HG02642 (cell line): ENCODE data around the gene ZFYVE1.
"Not testable (repeated sequence)": the region's sequence is repeated elsewhere in the genome, so short reads cannot be mapped to it uniquely, and the experiment has no call there.

Source experiments
- ATAC-seq: cut with Tn5 transposase; IDR thresholded peaks from one replicate; pipeline ENCODE4 v1.9.1; 2021; ENCODE audit warnings: mild to moderate bottlenecking; ENCODE audit not compliant: unreplicated experiment, poor library complexity

Gene ZFYVE1

GRCh38 chr14:72961579-72962335 is 65.1 kb downstream of the ZFYVE1 start:
- ATAC-seq = no peak

GRCh38 chr14:72961016-72961415 is 65.9 kb downstream of the ZFYVE1 start:
- not testable (repeated sequence) for ATAC-seq

DNA sequence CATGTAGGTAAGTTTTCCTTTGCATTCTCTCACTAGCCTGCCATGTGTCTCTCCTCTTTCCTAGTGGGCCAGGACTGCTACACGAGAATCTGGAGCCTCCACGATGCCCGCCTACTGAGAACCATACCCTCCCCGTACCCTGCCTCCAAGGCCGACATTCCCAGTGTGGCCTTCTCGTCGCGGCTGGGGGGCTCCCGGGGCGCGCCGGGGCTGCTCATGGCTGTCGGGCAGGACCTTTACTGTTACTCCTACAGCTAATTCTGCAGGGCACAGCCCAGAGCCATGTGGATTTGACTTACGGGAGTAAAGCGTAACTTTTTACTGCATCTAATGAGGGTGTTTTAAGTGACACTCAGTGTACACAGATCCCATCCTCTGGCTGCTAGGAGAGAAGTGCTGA is 68.4 kb downstream of the ZFYVE1 start:
- no peak for ATAC-seq

DNA sequence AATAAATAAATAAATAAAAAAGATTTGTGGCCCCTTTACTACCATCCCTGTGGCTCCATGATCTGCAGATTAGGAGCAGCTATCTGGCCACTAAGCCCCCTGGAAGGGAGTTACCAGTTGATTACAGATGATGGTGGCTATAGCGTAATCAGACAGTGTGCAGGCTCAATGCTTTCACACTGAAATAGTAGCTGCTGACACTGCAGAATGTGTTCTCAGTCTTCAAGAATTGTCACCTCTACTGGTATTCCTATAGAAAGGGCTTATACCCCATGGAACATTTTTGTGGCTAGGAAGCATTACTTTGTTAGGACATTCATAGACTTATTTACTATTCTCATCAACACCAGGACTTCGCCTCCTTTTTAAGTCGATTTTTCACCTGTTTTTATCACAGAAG is 69.7 kb downstream of the ZFYVE1 start:
- ATAC-seq = no peak

DNA sequence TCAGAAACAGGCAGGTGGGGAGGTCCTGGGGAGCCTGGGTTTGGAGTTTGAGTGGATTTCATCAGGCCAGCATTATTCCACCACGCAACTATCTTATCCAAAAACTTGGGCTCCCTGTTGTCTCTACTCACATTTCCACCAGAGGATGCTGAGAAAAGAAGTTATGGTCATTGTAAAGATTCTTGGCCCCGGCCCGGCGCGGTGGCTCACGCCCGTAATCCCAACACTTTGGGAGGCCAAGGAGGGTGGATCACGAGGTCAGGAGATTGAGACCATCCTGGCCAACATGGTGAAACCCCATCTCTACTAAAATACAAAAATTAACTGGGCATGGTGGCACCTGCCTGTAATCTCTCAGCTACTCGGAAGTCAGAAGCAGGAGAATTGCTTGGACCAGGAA is 70.2 kb downstream of the ZFYVE1 start:
- not testable (repeated sequence) for ATAC-seq

DNA sequence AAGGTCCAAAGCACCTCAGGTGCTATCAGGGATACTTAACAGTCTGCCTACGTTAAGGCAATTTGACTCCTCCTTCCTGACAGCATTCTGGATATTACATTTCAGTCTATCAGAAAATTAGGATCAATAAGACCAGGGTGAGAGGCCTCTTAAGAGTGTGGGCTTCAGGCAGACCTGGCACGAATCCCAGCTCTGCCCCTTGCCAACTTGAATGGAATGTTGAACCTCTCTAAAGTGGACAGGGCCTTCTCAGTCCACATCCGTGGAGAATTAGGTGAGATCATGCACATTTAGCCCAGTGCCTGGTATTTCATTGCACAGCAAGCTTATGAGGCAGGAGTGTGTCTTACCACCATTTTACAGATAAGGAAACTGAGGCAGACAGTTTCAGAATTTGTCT is 74.7 kb downstream of the ZFYVE1 start:
- no peak for ATAC-seq

GRCh38 chr14:72948481-72949138 is 78.3 kb downstream of the ZFYVE1 start:
- no peak for ATAC-seq

- ATAC-seq = no peak
Observed at GRCh38 chr14:72947366-72948160, 79.3 kb downstream of the ZFYVE1 start.

DNA sequence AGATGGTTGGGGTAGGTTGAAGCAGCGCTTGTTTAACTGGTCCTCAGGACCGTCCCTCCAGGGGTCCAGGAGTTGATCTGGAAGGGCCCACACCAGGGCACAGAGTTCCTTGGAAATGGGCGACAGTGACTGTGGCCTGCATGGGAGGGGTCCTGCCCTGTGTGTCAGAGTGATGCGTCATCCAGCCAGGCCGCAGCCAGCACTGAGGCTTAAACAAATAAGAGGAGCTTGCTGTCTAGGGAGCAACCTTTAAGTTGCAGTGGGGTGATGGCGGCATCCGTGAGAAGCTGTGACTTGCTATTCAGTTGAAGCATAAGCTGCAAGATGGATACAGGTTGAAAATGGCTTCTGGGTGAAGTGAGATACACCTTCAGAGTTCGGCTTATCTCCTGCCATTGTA is 80.4 kb downstream of the ZFYVE1 start:
- ATAC-seq = no peak

DNA sequence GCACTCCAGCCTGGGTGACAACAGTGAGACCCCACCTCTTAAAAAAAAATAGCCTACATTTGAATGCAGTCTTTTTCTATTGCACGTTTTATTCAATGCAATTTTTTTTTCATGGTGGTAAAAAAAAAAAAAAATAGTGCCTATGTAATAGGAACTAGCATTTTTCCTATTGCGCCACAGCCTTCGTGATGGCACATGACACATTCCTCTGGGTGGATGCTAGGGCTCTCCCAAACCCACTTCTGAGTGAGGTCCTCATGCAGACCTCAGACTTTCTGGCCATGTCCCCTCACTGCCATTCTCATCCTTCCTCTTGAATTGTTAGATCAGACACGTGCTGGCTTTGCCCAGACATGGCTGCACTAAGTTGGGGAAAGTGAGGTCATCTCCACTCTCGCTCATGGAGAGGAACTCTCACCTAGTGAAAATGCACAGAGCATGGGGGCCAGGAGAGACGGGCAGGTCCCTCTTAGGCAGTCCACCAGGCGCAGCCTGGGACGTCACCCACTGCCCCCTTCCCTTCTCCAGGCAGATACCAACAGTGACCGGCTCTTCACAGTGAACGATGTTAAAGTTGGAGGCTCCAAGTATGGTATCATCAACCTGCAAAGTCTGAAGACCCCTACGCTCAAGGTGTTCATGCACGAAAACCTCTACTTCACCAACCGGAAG is 81.4 kb downstream of the ZFYVE1 start:
- no peak for ATAC-seq

DNA sequence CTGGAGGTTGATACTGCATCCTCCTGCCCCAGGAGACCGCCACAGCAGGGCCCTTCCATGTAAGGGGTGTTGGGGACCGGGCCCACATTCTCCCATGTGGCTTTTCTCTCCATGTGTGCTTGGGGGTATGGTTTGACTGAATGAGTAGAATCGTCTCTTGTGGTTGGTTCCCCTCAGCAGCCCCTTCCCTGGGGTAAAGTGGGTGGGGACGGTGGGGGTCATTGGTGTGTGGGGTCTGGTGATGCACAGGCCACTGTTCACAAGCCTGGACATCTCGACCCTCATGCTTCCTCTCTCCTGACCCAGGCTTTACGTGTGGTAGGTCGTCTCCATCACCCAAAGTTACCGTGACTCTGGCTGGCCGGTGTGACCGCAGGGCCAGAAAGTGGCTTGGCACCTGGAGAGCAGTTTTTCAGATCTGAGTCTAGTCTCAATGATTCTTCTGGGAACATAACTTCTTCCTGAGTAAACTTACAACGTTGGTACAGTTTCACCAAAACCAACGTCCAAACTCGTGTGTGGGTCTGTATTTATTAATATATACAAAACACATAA is 83.0 kb downstream of the ZFYVE1 start:
- ATAC-seq = no peak

GRCh38 chr14:72942934-72943333 is 84.0 kb downstream of the ZFYVE1 start:
- no peak for ATAC-seq

- no peak for ATAC-seq
Observed at GRCh38 chr14:72941286-72941985, 85.5 kb downstream of the ZFYVE1 start.

- no peak for ATAC-seq
Observed at GRCh38 chr14:72939630-72940029, 87.3 kb downstream of the ZFYVE1 start.

GRCh38 chr14:72932893-72933292 is 94.0 kb downstream of the ZFYVE1 start:
- no peak for ATAC-seq

DNA sequence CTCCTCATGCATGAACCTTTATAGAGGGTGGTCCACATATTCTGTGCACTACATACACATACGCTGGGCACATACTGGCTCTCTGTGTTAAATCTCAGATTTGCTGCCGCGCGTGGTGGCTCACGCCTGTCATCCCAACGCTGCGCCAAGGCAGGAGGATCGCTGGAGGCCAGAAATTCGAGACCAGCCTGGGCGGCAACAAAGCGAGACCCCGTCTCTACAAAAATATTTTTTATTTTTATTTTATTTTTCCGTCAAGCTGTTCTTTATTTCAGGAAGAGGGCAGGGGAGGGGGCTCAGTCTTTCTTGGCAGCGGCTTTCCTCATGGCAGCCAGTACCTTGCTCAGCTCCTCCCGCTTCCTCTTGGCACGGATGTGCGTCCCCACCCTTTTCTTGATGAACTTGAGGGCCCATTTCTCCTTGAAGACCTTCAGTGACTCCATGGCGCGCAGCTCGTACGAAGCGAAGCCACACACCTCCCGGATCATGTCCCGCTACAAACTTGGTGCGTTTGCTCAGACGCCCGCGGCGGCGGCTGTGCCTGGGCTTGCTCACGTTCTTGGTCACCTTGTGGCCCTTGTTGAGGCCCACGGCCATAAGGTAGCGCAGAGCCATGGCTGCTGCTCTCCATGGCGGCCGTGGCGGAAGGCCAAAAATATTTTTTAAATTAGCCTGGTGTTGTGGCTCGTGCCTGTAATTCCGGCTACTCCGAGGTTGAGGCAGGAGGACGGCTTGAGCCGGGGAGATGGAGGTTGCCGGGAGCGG is 97.4 kb downstream of the ZFYVE1 start:
- ATAC-seq = no peak

- no peak for ATAC-seq
Observed at GRCh38 chr14:72928872-72929271, 98.0 kb downstream of the ZFYVE1 start.

DNA sequence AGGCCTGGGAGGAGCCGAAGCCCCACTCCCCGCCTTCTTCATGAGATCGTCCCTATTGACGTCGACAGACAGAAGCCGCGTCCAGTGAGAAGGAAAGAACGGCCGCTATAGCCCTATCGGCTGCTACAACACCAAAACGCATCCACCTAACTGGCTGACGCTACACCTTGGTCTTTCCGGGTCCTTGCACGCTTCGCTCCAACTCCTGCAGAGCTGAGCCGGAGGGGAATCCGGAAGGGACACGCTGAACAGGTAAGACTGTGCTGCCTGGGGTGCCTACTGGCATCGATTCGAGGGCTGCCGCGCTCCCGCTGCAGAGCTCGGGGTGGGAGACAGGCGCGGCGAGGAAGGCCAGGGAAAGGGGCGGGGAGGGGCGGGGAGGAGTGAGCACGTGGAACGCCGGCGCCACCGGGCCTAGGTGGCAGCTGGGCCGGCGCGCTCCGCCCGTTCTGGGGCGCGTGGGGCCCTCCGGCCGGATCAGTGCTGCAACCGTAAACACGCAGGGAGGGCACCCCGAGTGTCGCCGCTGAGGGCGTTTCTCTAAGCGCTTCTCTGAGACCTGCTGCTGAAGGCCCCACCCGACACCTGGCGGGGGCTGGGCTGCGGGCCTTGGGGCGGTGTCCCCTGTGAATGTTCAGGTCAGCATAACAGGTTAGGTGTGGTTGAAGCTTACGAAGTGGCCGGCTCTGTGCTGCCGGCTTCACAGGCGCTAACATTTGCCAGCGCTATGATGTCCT is 100.4 kb downstream of the ZFYVE1 start, which contains the start of gene DCAF4:
DCAF4 (plus strand) TSS at position 173 of the 737 bp plus-strand sequence. CDS start 11,515 bp downstream, outside the sequence.
- ATAC-seq = peak; percentile 98
